ENCODE results near the gene P3H2. TPM values are rescaled to one million over a fixed set of nuclear protein-coding genes. Genes with fewer than 3 reads are reported as not detected.

Gene P3H2
- total and polyA plus RNA-seq, 2 experiments from 2014 or later = 8.2 to 24.2 TPM

GRCh38 chr3:190019006-190019405 is 101.7 kb downstream of the P3H2 start:
- no peaks in the 10 kb centered on the region for H3K9me3 Mint-ChIP-seq
- ATAC-seq (no peak), DNase-seq (ENCODE audit: low spot score) (no peak)
- no peak overlapping the region for H3K4me3 Mint-ChIP-seq
- peaks cover 51% of the 10 kb centered on the region for H3K4me1 Mint-ChIP-seq
- H3K27me3 ChIP-seq (ENCODE audit: insufficient read depth) = no peaks in the 10 kb centered on the region
- H3K4me3 ChIP-seq = no peak overlapping the region
- H3F3A ChIP-seq (replicated peaks; ENCODE audit: low read depth) = no peaks in the 10 kb centered on the region
- H3K27me3 Mint-ChIP-seq (ENCODE audit: insufficient read depth, low read depth, poor library complexity) = peaks cover under 1% of the 10 kb centered on the region
- TF ChIP-seq, protein P1, sequence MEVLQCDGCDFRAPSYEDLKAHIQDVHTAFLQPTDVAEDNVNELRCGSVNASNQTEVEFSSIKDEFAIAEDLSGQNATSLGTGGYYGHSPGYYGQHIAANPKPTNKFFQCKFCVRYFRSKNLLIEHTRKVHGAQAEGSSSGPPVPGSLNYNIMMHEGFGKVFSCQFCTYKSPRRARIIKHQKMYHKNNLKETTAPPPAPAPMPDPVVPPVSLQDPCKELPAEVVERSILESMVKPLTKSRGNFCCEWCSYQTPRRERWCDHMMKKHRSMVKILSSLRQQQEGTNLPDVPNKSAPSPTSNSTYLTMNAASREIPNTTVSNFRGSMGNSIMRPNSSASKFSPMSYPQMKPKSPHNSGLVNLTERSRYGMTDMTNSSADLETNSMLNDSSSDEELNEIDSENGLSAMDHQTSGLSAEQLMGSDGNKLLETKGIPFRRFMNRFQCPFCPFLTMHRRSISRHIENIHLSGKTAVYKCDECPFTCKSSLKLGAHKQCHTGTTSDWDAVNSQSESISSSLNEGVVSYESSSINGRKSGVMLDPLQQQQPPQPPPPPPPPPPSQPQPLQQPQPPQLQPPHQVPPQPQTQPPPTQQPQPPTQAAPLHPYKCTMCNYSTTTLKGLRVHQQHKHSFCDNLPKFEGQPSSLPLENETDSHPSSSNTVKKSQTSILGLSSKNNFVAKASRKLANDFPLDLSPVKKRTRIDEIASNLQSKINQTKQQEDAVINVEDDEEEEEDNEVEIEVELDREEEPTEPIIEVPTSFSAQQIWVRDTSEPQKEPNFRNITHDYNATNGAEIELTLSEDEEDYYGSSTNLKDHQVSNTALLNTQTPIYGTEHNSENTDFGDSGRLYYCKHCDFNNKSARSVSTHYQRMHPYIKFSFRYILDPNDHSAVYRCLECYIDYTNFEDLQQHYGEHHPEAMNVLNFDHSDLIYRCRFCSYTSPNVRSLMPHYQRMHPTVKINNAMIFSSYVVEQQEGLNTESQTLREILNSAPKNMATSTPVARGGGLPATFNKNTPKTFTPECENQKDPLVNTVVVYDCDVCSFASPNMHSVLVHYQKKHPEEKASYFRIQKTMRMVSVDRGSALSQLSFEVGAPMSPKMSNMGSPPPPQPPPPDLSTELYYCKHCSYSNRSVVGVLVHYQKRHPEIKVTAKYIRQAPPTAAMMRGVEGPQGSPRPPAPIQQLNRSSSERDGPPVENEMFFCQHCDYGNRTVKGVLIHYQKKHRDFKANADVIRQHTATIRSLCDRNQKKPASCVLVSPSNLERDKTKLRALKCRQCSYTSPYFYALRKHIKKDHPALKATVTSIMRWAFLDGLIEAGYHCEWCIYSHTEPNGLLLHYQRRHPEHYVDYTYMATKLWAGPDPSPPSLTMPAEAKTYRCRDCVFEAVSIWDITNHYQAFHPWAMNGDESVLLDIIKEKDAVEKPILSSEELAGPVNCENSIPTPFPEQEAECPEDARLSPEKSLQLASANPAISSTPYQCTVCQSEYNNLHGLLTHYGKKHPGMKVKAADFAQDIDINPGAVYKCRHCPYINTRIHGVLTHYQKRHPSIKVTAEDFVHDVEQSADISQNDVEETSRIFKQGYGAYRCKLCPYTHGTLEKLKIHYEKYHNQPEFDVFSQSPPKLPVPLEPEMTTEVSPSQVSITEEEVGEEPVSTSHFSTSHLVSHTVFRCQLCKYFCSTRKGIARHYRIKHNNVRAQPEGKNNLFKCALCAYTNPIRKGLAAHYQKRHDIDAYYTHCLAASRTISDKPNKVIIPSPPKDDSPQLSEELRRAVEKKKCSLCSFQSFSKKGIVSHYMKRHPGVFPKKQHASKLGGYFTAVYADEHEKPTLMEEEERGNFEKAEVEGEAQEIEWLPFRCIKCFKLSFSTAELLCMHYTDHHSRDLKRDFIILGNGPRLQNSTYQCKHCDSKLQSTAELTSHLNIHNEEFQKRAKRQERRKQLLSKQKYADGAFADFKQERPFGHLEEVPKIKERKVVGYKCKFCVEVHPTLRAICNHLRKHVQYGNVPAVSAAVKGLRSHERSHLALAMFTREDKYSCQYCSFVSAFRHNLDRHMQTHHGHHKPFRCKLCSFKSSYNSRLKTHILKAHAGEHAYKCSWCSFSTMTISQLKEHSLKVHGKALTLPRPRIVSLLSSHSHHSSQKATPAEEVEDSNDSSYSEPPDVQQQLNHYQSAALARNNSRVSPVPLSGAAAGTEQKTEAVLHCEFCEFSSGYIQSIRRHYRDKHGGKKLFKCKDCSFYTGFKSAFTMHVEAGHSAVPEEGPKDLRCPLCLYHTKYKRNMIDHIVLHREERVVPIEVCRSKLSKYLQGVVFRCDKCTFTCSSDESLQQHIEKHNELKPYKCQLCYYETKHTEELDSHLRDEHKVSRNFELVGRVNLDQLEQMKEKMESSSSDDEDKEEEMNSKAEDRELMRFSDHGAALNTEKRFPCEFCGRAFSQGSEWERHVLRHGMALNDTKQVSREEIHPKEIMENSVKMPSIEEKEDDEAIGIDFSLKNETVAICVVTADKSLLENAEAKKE (CRISPR knock-in tag; IDR thresholded peaks at IDR 0.05) = no peak
- no peak for TF ChIP-seq EZH2phosphoT487 (IDR thresholded peaks at IDR 0.05; ENCODE audit: unreplicated experiment)
- H3K4me1 ChIP-seq (ENCODE audit: insufficient read depth) = peaks cover 36% of the 10 kb centered on the region
- H3K36me3 ChIP-seq (ENCODE audit: insufficient read depth) = no peaks in the 10 kb centered on the region
- no peak overlapping the region for H3K4me2 ChIP-seq
- no peaks in the 10 kb centered on the region for H4K20me1 ChIP-seq (replicated peaks; ENCODE audit: insufficient read depth)
- H3K27ac ChIP-seq (ENCODE audit: low read depth) = no peak overlapping the region
- no peak overlapping the region for H3K27ac Mint-ChIP-seq
- H2AFZ ChIP-seq = no peak overlapping the region
- no peaks in the 10 kb centered on the region for H3K79me2 ChIP-seq (replicated peaks; ENCODE audit: insufficient read depth)
- no peaks in the 10 kb centered on the region for H3K9me2 ChIP-seq (ENCODE audit: insufficient read depth)
- H3K36me3 Mint-ChIP-seq (ENCODE audit: low read depth) = no peaks in the 10 kb centered on the region

DNA sequence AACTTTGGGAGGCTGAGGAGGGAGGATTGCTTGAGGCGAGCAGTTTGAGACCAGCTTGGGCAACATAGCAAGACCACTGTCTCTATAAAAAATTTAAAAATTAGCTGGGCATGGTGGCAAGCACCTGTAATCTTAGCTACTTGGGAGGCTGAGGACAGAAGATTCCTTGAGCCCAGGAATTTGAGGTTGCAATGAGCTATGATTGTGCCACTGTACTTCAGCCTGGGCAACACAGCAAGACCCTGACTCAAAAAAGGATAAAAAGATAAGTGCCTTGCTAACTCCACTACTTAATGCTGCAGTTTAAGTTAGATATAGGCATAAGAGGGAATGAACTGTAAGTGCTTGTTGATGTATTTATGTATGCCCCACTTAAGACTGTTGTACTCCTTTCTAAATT is 102.2 kb downstream of the P3H2 start:
- Histone ChIP-seq H3K27ac (ENCODE audit: low read depth) (no peak overlapping the region), H3K9me2 (ENCODE audit: insufficient read depth) (no peaks in the 10 kb centered on the region), H3K4me2 (no peak overlapping the region), H3K4me3 (no peak overlapping the region), H3K27me3 (ENCODE audit: insufficient read depth) (no peaks in the 10 kb centered on the region), H2AFZ (no peak overlapping the region), H4K20me1 (replicated peaks; ENCODE audit: insufficient read depth) (no peaks in the 10 kb centered on the region), H3F3A (replicated peaks; ENCODE audit: low read depth) (no peaks in the 10 kb centered on the region), H3K4me1 (ENCODE audit: insufficient read depth) (peaks cover 42% of the 10 kb centered on the region), H3K36me3 (ENCODE audit: insufficient read depth) (no peaks in the 10 kb centered on the region), H3K79me2 (replicated peaks; ENCODE audit: insufficient read depth) (no peaks in the 10 kb centered on the region)
- Mint-ChIP-seq H3K36me3 (ENCODE audit: low read depth) (no peaks in the 10 kb centered on the region), H3K4me3 (no peak overlapping the region), H3K27ac (no peak overlapping the region), H3K9me3 (no peaks in the 10 kb centered on the region), H3K27me3 (ENCODE audit: insufficient read depth, low read depth, poor library complexity) (peaks cover 2% of the 10 kb centered on the region), H3K4me1 (peaks cover 57% of the 10 kb centered on the region)
- DNase-seq (ENCODE audit: low spot score) (no peak), ATAC-seq (no peak)
- TF ChIP-seq POLR2AphosphoS5 (IDR thresholded peaks at IDR 0.05; ENCODE audit: low read depth) = no peak
- TF ChIP-seq, protein P1 (CRISPR knock-in tag; IDR thresholded peaks at IDR 0.05) = no peak
- TF ChIP-seq STAT1 (IDR thresholded peaks at IDR 0.05; ENCODE audit: unreplicated experiment) = no peak
- no peak for TF ChIP-seq NANOG (IDR thresholded peaks at IDR 0.05; ENCODE audit: borderline replicate concordance)
- no peak for TF ChIP-seq CREB1 (CRISPR knock-in tag; IDR thresholded peaks at IDR 0.05; ENCODE audit: low read depth)
- no peak for TF ChIP-seq ZNF114 (CRISPR knock-in tag; IDR thresholded peaks at IDR 0.05)

Data from GM23338 (cell line).